ENCODE results near the gene DNAJC13. TPM values are rescaled to one million over a fixed set of nuclear protein-coding genes. Genes with fewer than 3 reads are reported as not detected.

Gene DNAJC13
- total RNA-seq, 4 donors from 2014 or later = 21.9 to 35.2 (median 26.5) TPM

DNA sequence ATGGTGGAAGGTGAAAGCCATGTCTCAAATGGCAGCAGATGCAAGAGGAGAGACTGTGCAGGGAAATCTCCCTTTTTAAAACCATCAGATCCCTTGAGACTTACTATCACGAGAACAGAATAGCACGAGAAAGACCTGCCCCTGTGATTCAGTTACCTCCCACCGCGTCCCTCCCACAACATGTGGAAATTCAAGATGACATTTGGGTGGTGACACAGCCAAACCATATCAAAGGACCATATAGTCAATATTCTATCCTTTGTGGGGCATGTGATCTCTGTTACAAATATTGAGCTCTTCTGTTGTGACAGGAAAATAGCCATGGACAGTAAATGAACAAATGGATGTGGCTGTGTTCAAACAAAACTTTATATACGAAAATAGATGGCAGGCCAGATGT lies 102.6 kb downstream of the DNAJC13 start:
- in situ Hi-C loops (cut with MboI; ENCODE audit: low sequenced_read_pairs in 4 of 4) (loop anchor here in 1 of 4 donors (25.0 kb wide), 1 partner anchor 1092 kb away; no protein-coding TSS in a partner anchor), intact Hi-C loops (cut with DNase I; ENCODE audit: low total_unique reads) (no loop called here)
- peaks cover 0 to 77% of the 10 kb centered on the region in 2 donors for H3K36me3 ChIP-seq
- DNase-seq (no peak), ATAC-seq (no peak)
- no peak overlapping the region for H3K27ac ChIP-seq
- H3K4me3 ChIP-seq = no peak overlapping the region
- no peaks in the 10 kb centered on the region for H3K27me3 ChIP-seq
- H3K4me1 ChIP-seq = no peaks in the 10 kb centered on the region
- TF ChIP-seq, protein P1, sequence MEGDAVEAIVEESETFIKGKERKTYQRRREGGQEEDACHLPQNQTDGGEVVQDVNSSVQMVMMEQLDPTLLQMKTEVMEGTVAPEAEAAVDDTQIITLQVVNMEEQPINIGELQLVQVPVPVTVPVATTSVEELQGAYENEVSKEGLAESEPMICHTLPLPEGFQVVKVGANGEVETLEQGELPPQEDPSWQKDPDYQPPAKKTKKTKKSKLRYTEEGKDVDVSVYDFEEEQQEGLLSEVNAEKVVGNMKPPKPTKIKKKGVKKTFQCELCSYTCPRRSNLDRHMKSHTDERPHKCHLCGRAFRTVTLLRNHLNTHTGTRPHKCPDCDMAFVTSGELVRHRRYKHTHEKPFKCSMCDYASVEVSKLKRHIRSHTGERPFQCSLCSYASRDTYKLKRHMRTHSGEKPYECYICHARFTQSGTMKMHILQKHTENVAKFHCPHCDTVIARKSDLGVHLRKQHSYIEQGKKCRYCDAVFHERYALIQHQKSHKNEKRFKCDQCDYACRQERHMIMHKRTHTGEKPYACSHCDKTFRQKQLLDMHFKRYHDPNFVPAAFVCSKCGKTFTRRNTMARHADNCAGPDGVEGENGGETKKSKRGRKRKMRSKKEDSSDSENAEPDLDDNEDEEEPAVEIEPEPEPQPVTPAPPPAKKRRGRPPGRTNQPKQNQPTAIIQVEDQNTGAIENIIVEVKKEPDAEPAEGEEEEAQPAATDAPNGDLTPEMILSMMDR (IDR thresholded peaks at IDR 0.05 in 4 of 5, conservative IDR thresholded peaks at IDR 0.05 in 1 of 5) = no peak
- no peak for TF ChIP-seq POLR2A (IDR thresholded peaks at IDR 0.05)
- H3K9me3 ChIP-seq = no peaks in the 10 kb centered on the region

DNA sequence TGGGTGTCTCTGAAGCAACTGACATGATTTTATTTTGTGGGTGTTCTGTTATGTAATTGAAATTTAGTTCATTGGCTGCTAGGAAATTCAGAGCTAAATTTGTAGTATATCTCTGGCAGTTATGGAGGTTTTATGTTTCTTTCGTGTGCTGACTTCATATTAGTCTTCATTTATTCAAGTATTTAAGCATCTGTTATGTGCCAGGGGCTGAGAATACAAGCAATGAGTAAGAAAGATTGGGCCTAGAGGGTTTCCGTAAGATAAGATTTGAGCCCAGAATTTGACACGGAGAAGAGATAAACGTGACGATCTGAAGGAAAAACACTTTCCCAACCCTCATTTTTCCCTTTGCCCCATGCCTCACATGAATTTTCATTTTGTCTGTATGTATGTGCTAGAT lies 104.6 kb downstream of the DNAJC13 start:
- Histone ChIP-seq H3K27ac (no peak overlapping the region), H3K9me3 (no peaks in the 10 kb centered on the region), H3K4me1 (no peaks in the 10 kb centered on the region), H3K36me3 (peaks cover 0 to 71% of the 10 kb centered on the region in 2 donors), H3K27me3 (no peaks in the 10 kb centered on the region), H3K4me3 (no peak overlapping the region)
- DNase-seq (no peak), ATAC-seq (no peak)
- no peak for TF ChIP-seq POLR2A (IDR thresholded peaks at IDR 0.05)
- TF ChIP-seq, protein P1 (IDR thresholded peaks at IDR 0.05 in 4 of 5, conservative IDR thresholded peaks at IDR 0.05 in 1 of 5) = no peak
- intact Hi-C loops (cut with DNase I; ENCODE audit: low total_unique reads) (no loop called here), in situ Hi-C loops (cut with MboI; ENCODE audit: low sequenced_read_pairs in 4 of 4) (loop anchor here in 1 of 4 donors (25.0 kb wide), 1 partner anchor 1090 kb away; no protein-coding TSS in a partner anchor)

DNA sequence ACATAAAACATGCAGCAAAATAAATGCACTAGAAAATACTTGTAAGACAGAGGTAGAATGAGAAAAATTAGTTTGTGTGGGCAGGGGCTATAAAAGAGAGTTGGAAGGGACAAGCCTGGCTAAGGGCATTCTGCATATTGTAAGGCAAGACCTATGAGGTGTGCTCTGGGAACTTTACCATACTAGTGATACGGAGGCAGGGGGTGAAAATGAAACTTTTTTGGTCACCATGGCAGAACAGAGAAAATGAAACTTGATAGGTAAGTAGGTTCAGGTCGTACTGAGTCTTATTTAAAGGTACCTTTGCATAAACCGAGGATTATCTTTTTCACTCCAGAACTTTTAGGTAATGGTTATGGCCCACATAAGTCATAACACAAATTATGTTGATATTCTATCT lies 105.1 kb downstream of the DNAJC13 start:
- Histone ChIP-seq H3K4me1 (no peaks in the 10 kb centered on the region), H3K9me3 (no peaks in the 10 kb centered on the region), H3K27me3 (no peaks in the 10 kb centered on the region), H3K4me3 (no peak overlapping the region), H3K27ac (no peak overlapping the region), H3K36me3 (peaks cover 0 to 67% of the 10 kb centered on the region in 2 donors)
- ATAC-seq (no peak), DNase-seq (no peak)
- in situ Hi-C loops (cut with MboI; ENCODE audit: low sequenced_read_pairs in 4 of 4) = loop anchor here in 1 of 4 donors (25.0 kb wide), 1 partner anchor 1090 kb away; no protein-coding TSS in a partner anchor
- TF ChIP-seq, protein P1 (IDR thresholded peaks at IDR 0.05 in 4 of 5, conservative IDR thresholded peaks at IDR 0.05 in 1 of 5) = no peak
- TF ChIP-seq POLR2A (IDR thresholded peaks at IDR 0.05) = no peak
- intact Hi-C loops (cut with DNase I; ENCODE audit: low total_unique reads) = no loop called here

DNA sequence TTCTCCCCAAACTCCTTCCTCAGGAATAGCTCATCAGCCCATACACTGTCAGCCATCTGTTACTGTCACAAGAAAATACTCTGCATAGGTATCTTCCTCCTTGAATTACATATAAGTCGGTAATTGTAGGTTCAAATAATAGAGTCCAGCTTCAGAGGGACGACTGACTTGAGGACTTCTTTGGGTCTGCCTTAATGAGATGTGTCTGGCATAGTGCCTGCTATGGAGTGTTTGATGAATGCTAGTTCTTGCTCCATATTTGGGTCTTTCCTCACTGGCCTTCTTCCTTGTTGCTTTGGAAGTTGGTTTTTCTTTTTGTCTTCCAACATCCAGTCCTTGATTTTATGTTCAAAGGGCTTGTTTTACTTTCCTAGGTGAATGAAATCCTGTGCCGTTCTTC lies 113.3 kb downstream of the DNAJC13 start:
- no peak for TF ChIP-seq POLR2A (IDR thresholded peaks at IDR 0.05)
- TF ChIP-seq, protein P1 (IDR thresholded peaks at IDR 0.05 in 4 of 5, conservative IDR thresholded peaks at IDR 0.05 in 1 of 5) = no peak
- H3K27me3 ChIP-seq = no peaks in the 10 kb centered on the region
- peaks cover 3 to 64% of the 10 kb centered on the region in 2 donors for H3K36me3 ChIP-seq
- no peaks in the 10 kb centered on the region for H3K4me1 ChIP-seq
- H3K27ac ChIP-seq = no peak overlapping the region
- H3K9me3 ChIP-seq = no peaks in the 10 kb centered on the region
- no peak overlapping the region for H3K4me3 ChIP-seq
- ATAC-seq (no peak), DNase-seq (no peak)
- intact Hi-C loops (cut with DNase I; ENCODE audit: low total_unique reads) (no loop called here), in situ Hi-C loops (cut with MboI; ENCODE audit: low sequenced_read_pairs in 4 of 4) (loop anchor here in 1 of 4 donors (10.0 kb wide), 1 partner anchor 114 kb away; no protein-coding TSS in a partner anchor)

Data from gastrocnemius medialis (tissue), 4 donors.